ENCODE measurements around the gene ZMYND12.
"Not testable (repeated sequence)": the region's sequence is repeated elsewhere in the genome, so short reads cannot be mapped to it uniquely, and the experiment has no call there.

Gene ZMYND12

DNA sequence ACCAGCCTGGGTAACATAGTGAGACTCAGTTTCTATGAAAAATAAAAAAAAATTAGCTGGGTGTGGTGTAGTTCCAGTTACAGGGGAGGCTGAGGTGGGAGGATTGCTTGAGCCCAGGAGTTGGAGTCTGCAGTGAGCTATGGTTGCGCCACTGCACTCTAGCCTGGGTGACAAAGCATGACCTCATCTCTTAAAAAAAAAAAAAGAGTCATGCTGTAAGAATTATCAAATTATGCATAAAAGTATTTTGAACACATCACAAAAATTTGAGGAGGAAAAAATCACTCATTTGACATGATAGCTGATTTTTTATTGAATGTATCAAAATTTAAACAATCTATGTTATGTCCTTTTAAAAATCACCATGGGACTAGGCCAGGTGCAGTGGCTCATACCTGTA, 25.1 kb upstream of the ZMYND12 start:
- TF ChIP-seq, protein P1, sequence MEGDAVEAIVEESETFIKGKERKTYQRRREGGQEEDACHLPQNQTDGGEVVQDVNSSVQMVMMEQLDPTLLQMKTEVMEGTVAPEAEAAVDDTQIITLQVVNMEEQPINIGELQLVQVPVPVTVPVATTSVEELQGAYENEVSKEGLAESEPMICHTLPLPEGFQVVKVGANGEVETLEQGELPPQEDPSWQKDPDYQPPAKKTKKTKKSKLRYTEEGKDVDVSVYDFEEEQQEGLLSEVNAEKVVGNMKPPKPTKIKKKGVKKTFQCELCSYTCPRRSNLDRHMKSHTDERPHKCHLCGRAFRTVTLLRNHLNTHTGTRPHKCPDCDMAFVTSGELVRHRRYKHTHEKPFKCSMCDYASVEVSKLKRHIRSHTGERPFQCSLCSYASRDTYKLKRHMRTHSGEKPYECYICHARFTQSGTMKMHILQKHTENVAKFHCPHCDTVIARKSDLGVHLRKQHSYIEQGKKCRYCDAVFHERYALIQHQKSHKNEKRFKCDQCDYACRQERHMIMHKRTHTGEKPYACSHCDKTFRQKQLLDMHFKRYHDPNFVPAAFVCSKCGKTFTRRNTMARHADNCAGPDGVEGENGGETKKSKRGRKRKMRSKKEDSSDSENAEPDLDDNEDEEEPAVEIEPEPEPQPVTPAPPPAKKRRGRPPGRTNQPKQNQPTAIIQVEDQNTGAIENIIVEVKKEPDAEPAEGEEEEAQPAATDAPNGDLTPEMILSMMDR (IDR thresholded peaks at IDR 0.05; ENCODE audit: insufficient read depth, low read length, missing control alignments) = no peak
- no peak overlapping the region for H3K4me3 ChIP-seq (ENCODE audit: low read depth, low read length)
- CTCF ChIA-PET = no interaction called here
- DNase-seq (ENCODE audit: low read depth, low spot score) = no peak
- POLR2A ChIA-PET = no interaction called here

DNA sequence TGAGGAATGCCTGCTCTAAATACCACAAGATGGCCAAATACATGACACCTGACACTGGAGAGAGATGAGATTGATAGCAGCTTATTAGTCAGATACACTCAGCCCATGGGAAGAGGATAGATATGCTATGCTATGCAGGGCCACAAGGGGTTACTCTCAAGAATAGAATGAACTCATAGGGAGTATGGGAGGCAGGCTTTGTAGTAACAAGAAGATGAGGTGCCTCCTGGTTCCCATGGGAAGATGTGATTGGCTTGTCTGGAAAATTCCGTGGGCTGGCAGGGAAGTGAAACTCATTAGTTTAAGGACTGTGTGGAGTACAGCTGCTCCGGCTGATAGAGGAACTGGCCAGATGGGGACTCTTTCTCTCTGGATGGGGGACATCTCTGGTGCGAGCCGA, 23.8 kb upstream of the ZMYND12 start:
- ChIA-PET CTCF (no interaction called here), POLR2A (no interaction called here)
- TF ChIP-seq, protein P1 (IDR thresholded peaks at IDR 0.05; ENCODE audit: insufficient read depth, low read length, missing control alignments) = no peak
- no peak overlapping the region for H3K4me3 ChIP-seq (ENCODE audit: low read depth, low read length)
- no peak for DNase-seq (ENCODE audit: low read depth, low spot score)

DNA sequence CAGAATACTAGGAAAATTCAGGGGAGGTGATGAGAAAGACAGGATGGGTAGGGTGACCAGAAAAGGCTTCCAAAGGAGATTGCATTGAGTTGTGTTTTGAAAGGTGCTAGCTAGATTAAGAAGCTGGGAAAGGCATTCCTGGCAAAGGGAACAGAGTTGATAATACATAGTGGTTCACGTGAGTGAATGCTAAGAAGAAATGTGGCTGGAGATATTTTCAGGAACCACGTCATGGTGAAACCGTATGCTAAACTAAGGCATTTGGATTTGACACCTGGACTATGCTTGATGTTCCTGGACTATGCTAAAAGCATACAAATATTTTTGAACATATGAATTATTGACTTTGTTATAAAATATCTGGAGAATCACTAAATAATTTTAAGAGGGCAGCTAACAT, 22.0 kb upstream of the ZMYND12 start:
- TF ChIP-seq, protein P1 (IDR thresholded peaks at IDR 0.05; ENCODE audit: insufficient read depth, low read length, missing control alignments) = no peak
- no peak overlapping the region for H3K4me3 ChIP-seq (ENCODE audit: low read depth, low read length)
- ChIA-PET POLR2A (no interaction called here), CTCF (no interaction called here)
- no peak for DNase-seq (ENCODE audit: low read depth, low spot score)

DNA sequence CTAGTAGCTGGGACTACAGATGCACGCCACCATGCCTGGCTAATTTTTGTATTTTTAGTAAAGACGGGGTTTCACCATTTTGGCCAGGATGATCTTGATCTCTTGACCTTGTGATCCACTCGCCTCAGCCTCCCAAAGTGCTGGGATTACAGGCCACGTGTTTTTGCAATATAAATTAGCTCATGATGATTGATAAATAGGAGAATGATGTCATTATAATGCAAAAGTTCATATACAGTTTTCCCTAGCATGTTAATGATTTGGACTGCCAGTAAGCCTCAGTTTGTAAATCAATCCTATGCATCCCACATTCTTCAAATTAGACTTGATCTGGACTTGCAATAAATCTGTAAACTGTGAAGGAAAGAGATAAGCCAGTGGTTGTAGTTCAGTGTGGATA, 21.5 kb upstream of the ZMYND12 start:
- POLR2A ChIA-PET; H3K4me3 ChIP-seq (ENCODE audit: low read depth, low read length); DNase-seq (ENCODE audit: low read depth, low spot score); CTCF ChIA-PET: not testable (repeated sequence)

DNA sequence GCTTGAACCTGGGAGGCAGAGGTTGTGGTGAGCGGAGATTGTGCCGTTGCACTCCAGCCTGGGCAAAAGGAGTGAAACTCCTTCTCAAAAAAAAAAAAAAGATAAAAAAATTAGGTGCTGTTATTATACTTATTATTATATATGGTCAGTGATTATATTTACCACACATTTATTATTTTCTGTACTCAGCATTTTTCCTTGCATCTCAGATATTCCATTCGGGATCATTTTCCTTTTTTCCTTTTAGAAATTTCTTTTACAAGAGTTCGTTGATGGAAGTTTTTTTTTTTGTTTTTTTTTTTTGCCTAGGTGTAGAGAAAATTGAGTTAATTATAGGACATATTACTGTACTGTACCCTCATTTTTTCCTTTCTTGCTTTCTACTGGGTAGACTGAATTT, 20.8 kb upstream of the ZMYND12 start:
- CTCF ChIA-PET = interaction anchor here (0.6 to 0.7 kb wide), 2 partner anchors 9 to 117 kb away, joined by 3 to 4 read pairs; no protein-coding TSS in a partner anchor
- no peak for DNase-seq (ENCODE audit: low read depth, low spot score)
- POLR2A ChIA-PET = no interaction called here
- H3K4me3 ChIP-seq (ENCODE audit: low read depth, low read length) = no peak overlapping the region
- TF ChIP-seq, protein P1 (IDR thresholded peaks at IDR 0.05; ENCODE audit: insufficient read depth, low read length, missing control alignments) = no peak

DNA sequence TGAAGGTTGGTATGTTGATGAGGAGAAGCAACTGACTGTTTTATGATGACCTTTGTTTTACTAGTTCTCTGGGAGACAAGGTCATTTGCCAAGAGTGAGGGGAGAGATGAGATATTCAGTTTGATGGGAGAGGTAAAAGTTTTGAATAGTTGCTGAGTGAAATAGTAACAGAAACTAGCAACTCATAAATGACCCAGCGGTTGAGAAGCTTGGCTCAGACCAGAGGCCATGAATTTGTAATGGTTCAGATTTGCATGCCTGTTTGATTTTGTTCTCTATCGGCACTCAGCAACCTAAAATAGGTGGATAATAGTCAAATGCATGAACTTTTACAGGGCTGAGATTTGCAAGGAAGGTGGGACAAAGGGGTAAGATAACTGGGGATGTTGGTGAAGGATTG, 13.9 kb upstream of the ZMYND12 start:
- TF ChIP-seq, protein P1 (IDR thresholded peaks at IDR 0.05; ENCODE audit: insufficient read depth, low read length, missing control alignments) = no peak
- no peak overlapping the region for H3K4me3 ChIP-seq (ENCODE audit: low read depth, low read length)
- no peak for DNase-seq (ENCODE audit: low read depth, low spot score)
- ChIA-PET CTCF (no interaction called here), POLR2A (no interaction called here)

DNA sequence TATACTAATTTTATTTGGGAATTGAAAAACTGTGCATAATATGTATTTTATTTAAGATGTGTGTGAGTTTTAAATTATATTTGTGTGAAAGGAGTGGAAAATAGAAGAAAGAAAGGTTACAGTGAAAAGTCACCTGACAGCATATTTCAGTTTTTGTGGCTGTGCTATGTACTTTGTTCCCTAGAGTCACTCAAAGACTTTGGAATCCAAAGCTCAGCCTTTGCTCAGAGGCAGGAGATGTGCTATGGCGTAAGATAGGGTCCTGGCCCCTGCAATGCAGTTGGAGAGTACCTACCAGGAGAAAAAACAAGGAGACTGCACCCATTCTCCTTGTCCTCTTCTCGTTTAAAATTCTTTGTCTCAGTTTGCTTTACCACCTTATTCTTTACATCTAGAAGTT, 10.2 kb upstream of the ZMYND12 start:
- TF ChIP-seq, protein P1 (IDR thresholded peaks at IDR 0.05; ENCODE audit: insufficient read depth, low read length, missing control alignments) = no peak
- DNase-seq (ENCODE audit: low read depth, low spot score) = no peak
- ChIA-PET CTCF (no interaction called here), POLR2A (no interaction called here)
- H3K4me3 ChIP-seq (ENCODE audit: low read depth, low read length) = no peak overlapping the region
